NCI-H748 (cell line): ENCODE measurements around the gene INSR.
A peak's percentile ranks its signal among the peaks of the same experiment; 100 is the strongest.
"Not testable (repeated sequence)": the region's sequence is repeated elsewhere in the genome, so short reads cannot be mapped to it uniquely, and the experiment has no call there.

Experiments
- DNase-seq: peaks from one replicate; lab custom pipeline; 2025; ENCODE audit not compliant: unreplicated experiment; lab: John Stamatoyannopoulos, UW

The INSR gene

DNA sequence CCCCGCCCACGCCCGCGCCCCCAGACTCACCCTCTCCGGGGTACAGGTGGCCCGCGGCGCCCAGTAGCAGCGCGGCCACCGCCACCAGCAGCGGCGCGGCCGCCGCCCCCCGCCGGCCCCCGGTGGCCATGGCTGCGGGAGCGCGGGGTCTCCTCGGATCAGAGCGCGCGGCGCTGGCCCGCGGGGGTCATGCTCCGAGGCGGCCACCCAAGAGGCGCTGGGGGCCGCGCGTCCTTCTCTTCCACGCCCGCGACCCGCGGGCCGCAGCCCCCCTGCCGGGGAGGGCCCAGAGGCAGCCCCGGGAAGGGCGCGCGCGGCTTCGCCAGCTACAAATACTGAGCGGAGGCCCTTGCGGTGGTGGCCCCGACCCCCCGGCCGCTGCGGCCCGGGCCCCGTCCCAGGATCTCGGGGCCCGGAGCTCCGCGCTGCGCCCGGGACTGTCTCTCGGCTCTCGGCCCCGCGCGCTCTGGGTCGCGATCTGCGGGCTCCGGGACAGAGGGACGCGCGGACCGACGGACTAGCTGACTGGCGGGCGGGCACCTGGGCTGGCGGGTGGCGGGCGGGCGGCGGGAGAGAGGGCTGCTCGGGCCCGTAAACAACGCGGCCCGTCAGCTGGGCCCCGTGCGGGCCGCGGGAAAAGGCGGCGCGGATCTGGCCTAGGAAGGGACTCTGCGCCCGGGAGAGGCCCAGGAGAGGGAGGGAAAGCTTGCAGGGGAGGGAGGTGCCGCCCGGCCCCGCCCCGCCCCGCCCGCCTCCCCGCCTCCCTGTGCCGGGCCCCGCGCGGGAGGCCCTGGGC, at the start of gene INSR:
INSR (minus strand) TSS at position 653 of the 796 bp plus-strand sequence; CDS start at position 130, 523 bp downstream.
- peak; percentile 50 for DNase-seq

GRCh38 chr19:7342143-7342542, 47.9 kb upstream of the INSR start:
- DNase-seq, result no peak

DNA sequence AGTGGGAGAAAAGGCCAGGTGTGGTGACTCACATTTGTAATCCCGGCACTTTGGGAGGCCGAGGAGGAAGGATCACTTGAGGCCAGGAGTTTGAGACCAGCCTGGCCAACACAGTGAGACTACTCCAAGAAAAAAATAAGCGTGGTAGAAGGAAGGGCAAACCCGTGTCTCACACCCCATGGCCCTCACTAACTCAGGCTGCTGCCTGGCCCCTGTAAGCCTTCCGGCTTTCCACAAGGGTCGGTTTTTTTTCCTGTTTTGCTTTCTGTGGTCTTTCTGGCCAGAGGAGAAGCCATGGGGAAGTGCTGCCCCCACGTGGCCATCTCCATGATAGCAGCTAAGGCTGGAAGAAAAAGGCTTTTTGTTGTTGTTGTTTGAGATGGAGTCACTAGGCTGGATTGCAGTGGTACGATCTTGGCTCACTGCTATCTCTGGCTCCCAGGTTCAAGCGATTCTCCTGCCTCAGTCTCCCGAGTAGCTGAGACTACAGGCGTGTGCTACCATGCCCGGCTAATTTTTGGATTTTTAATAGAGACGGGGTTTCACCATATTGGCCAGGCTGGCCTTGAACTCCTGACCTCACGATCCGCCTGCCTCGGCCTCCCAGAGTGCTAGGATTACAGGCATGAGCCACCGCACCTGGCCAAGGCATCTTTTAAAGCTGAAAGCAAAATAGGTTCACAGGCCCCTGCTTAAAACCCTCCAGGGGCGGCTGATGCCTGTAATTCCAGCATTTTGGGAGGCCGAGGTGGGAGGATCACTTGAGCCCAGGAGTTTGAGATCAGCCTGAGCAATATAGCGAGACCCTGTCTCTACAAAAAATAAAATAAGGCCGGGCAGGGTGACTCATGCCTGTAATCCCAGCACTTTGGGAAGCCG, 47.0 kb upstream of the INSR start:
- peak; percentile 66 for DNase-seq

DNA sequence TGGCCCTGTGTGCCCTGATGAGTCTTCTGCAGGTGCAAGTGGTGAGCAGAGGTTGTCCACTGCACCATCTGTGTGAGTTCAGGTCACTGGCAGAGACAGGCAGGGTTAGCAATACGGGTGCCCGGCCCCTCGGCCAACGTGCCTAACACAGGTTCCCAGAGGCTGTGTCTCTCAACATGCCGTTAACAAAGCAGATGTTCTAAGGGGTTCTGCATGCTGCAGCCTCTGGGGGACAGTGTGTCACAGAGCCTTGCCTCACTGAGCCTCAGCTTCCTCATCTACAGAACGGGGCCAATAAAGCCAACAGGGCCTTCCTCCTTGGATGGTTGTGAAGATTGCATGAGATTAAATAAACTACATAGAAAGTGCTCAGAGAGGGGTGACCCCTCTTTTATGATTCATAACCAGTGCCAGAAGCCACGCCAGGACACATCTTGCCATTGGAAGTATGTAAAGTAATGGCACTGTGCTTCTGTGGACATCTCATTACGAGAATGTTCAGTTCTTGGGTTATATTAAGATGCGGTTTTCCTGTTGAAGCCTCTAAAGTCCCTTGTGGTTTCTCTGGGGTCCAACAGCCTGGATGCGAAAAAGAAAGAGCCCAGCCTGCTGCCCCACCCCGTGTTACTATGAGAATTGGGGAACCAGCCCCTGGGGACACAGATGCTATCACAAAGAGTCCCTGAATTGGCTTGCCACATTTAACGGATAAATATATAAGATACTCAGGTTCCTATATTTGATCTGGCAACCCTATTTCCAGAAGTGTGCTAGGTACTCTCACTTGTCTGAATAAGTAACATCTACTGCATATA, 43.4 kb upstream of the INSR start:
- DNase-seq, result no peak

- no peak for DNase-seq
Observed at GRCh38 chr19:7336321-7336973, 42.2 kb upstream of the INSR start.

DNA sequence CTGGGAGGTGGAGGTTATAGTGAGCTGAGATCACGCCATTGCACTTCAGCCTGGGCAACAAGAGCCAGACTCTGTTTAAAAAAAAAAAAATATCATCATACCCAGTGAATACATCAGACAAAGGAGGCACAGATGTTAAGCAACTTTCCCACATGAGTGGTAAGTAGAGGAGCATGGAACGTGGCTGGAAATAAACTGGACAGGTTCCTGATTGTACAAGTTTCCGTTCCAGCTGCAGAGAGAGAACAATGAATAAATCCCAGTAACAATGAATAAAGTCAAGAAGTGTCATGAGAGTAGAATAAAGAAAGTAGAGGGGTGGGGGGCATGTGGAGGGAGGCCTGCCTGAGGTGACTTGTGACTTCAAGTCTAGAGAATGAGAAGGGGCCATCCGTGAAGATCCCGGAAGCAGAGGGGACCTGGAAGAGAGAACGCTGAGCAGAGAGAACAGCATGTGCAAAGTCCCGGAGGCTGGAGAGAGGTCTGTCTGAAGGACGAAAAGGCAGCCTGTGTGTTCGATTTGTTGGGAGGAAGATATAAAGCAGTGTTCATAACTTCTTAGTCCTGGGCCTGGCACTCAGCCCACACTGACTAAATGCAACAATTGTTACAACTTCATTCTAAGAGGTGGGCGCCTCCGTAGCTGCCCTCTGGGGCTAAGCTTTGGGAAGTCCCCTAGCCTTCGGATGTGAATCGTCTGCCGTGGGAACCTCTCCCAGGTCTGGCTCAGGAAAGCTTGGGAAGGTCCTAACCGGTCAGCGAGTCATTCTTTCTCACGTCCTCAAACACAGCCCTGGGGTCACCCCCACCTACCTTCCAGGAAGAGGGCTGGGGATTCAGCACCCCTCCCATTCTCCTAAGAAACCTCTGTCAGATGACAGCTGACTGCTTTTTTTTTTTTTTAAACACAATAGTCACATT, 39.2 kb upstream of the INSR start:
- no peak for DNase-seq

- no peak for DNase-seq
Observed at GRCh38 chr19:7331446-7331845, 37.2 kb upstream of the INSR start.

- no peak for DNase-seq
Observed at GRCh38 chr19:7328647-7329046, 34.4 kb upstream of the INSR start.

DNA sequence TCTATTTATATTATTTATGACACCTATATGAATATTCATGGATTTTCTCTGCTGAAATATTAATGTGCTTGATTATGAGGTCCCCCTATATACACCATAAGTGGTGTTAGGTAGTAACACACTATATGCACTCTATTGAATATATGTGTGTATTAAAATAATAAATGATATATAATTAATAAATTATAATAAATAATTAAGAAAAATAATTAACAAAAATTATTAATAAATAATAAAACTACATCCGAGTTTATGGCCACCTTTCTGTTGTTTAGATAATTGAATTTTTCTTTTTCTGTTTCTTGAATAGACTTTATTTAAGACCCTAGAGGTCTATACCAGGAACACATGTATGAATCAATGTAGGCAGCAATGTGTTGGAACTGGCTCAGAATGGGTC, 33.6 kb upstream of the INSR start:
- DNase-seq, result no peak

DNA sequence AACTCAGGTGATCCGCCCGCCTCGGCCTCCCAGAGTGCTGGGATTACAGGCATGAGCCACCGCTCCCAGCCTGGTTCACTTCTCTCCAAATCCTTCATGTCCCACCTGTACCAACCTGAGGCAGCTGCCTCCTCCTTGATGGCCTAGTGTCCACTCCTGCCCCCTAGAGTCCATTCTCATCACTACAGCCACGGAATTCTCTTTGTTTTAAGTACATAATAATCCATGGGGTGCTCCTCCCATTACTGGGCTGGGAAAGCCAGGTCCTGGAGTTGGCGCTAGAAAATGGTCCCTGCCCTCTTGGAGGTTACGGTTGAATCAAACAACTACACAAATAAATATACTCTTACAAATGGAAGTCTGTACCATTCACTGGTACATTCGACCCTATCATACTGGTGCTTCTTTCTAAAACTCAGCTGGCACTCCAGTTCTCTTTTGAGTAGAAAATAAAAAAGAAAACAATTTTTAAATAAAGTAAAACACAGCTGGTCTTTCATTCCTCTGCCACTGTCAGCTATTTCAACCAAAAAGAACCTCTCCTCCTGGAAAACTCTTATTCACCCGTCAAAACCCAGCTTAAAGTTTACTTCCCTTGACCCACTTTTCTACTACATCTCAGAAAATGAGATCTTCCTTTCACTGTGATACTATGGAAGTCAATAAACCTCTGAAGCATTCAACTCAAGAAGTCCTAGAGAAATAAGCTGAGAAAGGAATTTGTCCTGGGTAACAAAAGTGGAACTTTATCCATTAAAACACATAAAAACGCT, 32.1 kb upstream of the INSR start:
- DNase-seq, result peak; percentile 15

DNA sequence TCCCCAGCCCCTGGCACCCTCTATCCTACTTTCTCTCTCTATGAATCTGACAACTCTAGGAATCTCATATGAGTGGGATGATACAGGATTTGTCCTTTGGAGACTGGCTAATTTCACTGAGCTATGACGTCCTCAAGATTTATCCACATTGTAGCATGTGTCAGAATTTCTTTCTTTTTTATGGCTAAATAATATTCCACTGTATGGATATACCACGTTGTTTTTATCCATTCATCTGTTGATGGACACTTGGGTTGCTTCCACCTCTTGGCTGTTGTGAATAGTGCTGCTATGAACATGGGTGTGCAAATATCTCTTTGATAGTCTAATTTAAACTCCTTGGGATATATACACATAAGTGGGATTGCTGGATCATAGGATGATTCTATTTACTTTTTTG, 24.0 kb upstream of the INSR start:
- DNase-seq, result no peak

DNA sequence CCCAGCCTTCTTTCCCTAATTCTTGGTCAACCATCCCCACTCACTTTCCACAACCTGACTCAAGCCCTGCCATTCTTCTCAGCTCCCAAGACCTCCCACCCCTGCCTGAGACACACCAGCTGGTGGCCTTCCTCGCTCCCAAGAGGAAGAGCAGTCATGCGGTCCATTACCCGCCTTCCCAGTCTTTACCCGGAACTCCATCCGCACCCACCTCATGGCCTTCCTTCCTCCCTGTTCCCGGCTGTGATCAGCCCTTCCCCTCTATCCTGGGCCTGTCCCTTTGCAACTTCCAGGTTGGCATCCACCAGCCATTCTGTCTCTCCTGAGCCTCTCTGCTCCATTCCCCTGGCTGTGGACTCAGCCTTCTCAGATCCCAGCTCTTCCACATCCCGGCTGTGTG, 18.6 kb upstream of the INSR start:
- no peak for DNase-seq

DNA sequence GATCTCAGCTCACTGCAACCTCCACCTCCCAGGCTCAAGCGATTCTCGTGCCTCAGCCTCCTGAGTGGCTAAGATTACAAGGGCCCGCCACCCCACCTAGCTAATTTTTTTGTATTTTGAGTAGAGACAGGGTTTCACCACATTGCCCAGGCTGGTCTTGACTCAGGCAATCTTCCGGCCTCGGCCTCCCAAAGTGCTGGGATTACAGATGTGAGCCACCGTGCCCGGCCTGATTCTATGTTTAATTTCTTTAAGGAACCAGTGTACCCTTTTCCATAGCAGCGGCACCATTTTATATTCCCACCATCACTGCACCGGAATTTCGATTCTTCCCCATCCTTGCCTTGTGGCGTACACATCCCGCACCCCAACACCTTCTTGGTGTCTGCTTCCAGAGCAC, 17.7 kb upstream of the INSR start:
- no peak for DNase-seq

DNA sequence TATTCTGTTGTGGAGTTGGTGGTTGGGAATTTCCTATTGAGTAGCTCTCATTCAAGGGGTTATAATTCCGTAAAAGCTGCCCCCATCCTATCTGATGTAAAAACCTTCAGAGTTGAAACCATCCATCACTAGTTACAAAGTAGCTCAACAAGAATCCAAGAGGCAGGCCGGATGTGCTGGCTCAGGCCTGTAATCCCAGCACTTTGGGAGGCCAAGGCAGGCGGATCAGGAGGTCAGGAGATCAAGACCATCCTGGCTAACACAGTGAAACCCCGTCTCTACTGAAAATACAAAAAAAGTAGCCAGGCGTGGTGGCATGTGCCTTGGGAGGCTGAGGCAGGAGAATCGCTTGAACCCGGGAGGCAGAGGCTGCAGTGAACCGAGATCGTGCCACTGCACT, 14.1 kb upstream of the INSR start:
- DNase-seq, result not testable (repeated sequence)

- DNase-seq, result no peak
Observed at GRCh38 chr19:7307590-7308218, 13.5 kb upstream of the INSR start.

GRCh38 chr19:7304200-7304599, 10.0 kb upstream of the INSR start:
- no peak for DNase-seq

- no peak for DNase-seq
Observed at GRCh38 chr19:7303470-7303869, 9.3 kb upstream of the INSR start.

GRCh38 chr19:7301525-7301924, 7.3 kb upstream of the INSR start:
- no peak for DNase-seq

GRCh38 chr19:7297742-7298141, 3.5 kb upstream of the INSR start:
- DNase-seq, result no peak
